ENCODE results near the gene TWIST1.

TWIST1 gene

DNA sequence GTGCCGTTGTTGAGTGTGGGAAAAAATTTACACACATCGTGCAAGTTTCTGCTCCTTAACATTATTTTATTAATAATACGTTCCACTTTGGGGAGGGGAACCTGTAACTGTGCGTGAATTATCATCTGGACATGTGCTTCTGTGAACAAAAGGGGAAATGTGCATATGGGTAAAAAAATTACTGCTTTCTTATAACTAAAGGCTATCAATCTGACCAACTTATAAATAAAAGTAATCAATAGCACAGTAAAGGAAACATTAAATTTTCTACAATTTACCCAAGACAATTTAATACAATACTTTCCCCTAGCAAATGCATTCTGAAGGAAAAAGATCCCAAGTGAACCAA is 4.5 kb downstream of the TWIST1 start:
- no peak for DNase-seq

DNA sequence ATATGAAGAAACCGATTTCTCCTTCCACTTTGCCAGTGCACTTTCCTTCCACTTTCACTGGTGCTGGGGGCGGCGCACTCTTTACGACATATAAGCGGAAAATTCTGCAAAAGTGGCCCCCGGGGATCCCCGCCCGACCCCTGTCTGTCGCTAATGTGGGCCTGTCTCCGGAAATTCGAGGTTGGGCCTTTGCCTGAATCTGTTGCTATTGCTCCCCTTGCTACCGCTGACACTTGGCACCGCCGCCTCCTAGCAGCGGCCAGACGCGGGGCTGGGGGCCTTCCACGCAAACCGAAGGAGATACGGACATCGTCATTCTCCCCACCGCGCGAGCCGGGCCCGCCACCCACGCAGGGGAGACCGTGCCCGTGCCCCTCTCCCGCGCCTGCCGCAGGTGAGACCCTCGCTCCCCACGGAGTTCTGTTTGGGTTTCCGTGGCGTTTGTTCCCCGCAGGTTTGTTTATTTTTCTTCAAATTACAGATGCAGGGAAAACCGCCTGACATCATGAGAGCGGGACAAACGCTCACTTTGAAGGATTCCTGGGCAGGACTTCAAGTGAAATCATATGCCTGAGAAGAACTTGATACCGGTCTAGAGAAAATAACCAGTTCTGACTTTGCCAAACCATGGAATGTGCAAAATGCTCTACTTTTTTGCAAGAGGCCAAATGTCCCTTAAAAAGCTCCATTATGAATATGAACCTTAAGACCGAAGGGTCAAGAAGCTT is 5.0 kb downstream of the TWIST1 start:
- DNase-seq = no peak

DNA sequence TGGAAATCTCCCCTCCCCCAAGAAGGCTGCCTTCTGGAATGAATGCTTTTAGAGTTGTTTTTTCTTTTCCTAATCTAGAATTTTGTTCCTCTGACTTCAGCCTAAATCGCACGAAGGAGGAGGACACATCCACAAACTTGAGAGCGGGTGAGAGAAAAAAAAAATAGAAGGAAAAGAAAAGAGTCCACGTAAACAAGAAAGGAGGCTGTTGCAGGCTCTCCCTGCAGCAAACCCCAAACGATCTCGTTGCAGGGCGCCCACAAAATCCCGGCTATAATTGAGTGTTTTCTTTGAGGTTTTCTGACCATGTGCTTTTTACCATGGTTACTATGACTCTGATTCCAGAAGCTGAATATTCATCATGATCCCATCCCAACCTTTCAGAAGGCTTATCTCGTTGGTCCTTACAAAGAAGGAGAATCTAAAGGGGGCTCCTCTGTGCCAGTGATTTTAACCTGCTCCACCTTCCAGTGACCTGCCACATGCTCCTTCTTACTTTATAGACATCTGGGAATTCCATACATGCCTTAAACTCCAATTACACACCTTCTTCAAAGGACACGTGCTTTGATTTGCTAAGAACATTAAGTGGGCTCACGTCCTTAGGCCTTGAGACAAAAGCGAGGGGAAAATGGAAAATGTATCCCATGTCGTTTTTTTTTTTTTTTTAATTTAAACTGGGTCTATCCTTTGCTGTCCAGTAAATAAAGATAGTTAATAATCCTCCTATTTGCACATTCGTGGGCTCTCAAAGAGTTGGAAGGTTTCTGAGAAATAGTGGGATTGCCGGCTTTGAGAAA is 5.8 kb downstream of the TWIST1 start:
- no peak for DNase-seq

DNA sequence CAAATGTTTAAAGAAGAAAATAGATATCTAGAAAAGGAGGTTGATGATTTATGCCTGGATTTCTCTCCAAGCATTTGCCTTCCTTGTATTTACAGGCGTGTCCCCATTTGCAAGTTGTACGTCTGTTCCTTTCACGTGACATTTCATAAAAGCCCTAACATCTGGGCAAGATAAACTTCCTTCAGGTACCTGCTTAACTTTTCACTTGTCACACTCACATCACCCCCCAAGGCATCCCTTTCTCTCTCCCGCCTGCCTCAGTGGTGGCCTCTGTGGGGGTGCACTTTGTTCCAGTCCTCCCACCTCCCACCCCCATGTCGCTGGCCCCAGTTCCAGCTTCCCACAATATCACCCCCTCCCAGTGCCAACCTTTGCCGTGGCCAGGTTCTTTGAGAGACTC is 6.7 kb downstream of the TWIST1 start:
- no peak for DNase-seq

DNA sequence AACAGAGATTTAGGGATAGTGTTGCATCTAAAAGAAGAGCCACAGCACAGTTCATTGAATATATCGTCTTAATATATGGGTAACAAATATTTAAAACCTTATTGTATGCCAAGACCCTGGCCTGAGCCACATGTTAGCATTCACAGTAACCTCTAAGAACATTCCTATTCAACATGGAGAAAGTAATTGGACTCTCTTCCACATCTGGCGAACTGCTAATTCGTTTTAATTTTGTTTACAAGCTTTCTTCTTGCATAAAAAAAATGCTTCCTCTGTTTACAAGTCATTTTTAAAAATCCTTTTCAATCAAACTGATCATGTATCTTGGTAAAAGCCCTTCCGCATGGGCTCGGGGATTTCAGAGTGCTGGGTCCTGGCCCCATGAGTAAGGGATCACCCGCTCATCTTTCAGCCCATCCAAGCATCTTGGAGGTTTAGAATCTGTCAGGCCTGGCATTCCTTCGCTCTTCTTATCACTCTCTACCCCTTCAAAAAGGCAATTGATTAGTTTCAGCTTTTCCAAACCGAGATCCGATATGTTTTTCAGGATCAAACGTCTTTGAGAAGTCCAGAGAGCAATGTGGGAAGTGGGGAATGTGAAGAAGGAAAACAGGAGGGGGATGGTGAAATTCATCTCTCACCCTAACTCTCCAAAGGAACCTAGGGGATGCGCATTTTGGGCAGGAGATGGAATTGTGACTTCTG is 7.3 kb downstream of the TWIST1 start:
- DNase-seq = no peak

DNA sequence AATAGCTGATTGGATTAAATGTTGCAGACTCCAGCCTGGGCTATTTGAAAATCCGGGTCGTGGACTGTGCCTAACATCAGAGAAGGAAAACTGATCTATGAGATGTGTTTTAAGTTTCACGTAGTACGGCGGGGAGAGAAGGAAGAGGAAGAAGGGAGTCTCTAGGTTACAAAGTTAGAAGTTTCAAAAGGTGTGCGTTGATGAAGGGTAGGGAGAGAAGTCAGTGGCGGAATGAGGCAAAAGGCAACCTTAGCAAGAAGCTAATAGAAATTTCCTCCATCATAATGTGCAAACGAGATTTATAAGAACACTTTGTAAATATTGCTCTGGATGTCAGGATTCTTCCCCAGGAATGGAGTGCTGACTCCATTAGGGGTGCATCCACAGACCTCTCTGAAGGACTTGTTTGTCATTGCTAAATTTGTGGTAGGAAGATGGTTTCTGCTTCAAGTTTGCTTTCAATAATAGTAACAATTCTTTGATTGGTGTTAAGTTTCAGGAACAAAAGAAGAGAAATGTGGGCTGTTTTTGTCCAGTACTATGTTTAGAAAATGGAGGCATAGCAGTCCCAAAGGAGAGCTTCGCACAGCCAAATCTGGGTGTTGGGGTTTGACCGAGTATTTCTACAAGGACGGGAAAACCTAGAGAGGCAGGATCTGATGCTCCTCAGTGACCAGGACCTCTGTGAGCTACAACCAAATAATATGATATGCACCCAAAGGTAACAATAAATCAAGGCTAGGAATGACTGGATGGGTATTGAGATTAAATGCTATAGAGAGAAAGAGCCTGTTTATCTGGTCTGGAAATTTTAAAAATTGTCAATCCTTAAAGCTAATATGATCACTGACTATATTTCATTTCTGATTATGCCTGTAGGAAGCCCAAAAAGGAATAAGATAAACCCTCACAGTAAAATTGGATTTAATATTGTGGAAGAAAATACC is 8.2 kb downstream of the TWIST1 start:
- no peak for DNase-seq

DNA sequence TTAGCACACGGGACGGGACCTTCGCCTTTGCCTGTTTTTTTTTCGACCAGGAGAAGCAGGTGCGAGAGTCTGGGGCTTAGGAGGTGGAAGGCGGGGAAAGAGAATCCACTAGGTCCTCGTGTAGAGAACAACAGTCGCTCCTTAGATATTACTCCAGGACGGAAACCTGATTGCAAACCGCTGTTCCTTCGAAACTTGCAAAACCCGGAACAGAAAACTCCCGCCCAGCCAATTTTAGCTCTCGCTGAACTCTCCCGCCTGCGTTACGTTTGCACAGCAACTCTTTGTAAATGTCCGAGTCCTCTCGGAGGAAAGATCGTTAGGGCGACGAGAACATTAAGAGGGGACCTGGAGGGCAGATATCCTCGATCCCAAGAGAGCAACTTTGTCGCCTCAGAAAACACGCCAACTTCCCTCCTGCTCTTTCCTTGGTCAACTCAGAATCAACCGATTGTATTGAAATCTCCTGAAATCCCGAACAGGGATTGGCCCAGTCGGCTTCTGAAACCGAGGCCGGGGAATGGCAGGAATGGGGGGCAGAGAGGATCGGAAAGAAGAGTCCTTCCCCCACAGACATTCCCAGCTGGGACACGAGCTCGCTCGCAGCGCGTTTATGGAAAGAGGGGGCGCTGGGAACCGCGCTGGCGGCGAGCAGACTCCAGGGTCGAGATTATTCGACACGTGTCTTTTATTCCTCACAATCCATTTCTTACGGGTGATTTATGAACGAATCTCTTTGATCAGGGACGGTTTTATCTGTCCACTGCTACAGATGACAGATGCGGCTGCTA is 9.9 kb downstream of the TWIST1 start:
- DNase-seq = no peak

DNA sequence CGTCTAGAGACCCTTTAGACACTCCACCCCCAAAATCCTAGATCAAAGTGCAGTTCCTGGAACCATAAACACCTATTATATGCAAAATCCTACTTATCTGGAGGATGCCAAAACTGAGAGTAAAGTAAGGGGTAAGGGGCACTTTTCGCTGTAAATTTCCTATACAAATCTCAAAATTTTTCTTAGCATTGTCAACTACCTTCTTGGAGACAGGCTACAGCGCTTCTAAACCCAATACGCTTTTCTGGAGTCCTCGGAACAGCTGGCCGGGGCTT is 10.4 kb downstream of the TWIST1 start:
- DNase-seq = no peak

DNA sequence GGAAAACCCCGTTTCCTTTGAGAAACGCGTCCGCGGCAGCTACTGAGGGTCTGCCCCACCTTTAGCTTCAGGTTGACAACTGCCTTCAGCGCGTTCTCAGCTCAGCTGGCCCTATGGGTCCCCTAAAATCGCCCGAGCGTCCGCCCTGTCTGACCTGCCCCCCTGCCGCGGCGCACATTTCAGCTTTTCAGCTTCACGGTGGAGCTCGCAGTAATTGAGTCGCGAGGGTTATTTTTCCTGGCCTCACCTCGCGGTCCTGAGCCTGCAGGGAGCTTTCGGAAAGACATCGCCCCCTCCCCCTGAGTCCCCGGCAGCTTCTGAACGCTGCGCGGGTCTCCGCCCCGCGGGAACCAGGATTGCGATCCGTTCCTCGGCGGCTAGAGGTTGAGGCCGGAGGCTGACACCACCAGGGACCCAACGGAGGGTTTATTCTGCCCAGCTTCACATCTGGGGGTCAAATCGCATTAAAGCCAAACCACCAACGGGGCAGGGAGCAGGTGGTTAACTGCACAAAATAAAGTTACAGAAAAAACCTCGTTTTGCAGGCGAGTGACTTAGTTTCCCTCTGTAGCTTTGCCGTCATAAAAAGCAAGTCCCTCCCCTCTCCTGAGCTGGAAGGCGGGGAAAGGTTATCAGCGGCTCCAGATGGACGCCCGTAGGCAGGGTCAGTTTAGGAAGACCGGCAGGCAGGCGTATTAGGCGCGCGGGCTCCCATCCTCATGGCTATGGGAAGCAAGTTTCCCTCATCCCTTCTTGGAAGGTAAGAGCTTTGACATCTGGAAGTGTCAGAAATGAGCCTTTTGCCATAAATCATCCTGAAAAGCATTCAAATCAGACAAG is 11.0 kb downstream of the TWIST1 start:
- DNase-seq = no peak

DNA sequence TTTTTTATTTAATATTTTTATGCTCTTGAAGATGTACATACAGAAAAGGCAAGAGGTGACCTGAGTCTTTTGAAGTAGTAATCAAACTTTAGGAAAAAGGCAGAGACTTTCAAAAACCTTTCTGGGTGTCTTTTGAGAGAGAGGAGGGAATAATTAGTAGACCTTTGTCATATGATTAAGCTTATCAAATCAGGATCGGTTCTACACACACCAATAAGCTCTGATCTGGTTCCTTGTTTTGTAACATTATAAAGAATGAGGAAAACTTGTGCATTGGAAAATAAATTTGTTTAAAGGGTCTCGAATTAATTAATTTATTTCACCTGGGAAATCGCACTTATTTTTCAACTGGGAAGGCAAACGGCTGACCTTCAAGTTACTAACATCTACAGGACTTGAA is 11.9 kb downstream of the TWIST1 start:
- DNase-seq = no peak

DNA sequence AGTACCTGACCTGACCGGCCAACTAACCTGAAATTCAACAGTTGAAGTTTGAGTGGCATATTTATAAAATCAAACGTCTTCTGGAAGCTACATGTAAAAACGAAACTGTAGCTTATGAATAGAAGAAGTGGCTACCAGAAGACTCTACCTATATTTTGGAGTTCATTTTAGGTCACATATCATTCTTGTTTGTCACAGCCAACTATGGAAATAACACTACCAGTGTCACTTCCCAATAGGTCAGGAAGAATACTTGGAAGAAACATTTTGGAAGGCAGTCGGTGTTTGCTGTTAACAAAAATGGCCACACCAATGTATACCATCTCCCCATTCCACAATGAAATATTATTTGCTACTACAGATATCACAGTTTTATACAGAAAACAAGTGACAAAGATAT is 12.6 kb downstream of the TWIST1 start:
- DNase-seq = no peak

DNA sequence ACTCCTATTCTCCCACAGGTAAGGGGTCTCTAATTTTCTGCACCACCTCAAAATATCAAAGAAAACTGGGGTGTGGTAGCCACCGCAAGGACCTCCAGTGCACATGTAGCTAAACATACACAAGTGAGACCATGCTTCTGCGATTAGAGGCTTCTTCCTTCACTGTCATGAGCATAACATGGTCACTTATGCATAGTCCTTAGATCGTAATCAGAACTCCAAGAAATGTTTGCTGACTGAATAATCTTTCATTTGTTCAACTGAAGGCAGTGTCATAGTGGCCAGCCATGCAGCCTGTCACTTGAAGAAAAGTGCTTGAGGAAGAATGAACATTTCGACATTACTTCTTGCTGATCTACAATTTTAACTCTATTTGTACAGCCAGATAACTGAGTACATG is 14.6 kb downstream of the TWIST1 start:
- DNase-seq = no peak

DNA sequence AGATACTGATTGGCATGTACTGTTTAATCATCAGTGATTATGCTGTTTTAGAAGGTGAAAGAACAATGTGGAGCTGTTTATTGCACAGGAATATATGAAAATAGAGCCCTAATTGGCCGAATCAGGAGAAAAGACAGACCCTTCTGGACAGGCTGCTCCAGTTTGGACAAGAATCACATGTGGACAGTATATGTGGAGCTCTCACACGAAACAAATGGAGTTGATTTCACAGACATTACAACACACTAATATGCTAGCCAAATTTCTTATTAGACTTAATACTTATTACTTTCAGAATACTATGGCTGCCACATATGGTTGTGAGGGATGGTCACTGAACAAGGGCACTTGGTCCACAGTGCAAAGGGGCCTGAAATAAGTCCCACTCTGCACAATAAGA is 15.5 kb downstream of the TWIST1 start:
- DNase-seq = no peak

DNA sequence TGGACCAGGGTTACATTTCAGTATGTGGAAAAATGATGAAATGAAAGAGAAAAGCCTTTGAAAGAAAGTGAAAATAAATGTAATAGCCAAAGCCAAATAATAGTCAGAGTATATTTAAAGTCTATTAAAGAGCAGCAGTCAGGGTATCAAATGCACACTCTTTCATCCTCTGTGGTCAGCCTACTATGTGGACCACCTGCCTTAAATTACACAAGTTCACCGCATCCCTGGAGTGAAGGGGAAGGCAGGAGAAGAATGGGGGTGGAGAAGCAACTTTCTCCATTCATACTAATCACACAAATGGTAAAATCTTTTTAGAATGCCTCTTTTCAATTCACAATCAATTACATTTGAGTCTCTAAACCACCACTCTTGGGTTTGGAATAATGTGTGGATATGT is 16.0 kb downstream of the TWIST1 start:
- DNase-seq = no peak

DNA sequence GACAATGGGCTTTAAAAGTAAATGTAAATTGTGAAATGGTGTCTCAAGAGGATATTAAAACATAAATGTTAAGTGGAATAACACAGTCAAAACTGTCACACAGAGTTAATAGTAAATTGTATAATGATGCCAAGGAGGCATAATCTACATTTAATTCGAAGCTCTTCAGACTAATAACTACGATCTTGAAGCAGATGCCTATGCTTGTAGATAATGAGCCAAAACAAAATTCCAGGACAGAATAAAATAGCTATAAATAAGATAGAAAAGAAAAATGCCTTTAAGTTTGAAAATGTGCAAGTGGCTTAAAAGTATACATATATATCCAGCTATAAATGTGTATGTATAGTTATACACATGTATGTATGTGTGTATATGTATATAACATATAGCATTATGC is 17.5 kb downstream of the TWIST1 start:
- no peak for DNase-seq

DNA sequence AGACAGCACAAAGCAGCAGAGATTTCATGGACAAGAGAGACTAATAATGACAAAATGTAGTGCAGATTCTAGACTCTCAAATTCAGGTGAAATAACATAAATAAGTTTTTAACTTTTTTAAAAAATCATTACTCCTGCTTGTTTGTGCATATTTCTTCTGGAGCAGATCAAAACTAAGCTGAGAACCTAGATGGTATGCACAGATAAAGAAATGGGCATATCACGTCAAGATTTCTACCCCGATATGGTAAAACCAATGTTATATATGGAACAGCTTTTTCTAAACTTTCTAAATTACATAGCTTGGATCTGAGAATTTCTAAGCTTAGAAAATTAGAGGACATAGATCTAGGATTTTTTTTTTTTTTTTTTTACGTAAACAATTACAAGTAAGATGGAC is 18.2 kb downstream of the TWIST1 start:
- no peak for DNase-seq

DNA sequence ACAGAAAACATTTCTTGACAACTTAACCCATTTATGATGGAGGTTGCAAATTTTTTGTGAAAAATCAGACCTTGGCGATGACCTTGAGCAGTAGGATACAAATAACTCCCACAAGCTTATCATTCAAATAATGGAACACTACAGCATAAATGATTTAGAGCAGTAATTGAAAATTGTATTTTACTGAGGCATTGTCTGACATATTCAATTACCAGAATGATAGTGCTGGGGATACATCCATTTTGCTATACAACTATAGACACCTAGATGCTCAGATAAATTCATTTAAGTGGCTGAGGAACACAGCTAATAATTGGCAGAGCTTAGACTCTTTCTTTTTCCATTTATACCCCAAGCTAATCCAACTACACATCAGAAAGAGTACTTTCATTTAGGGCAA is 18.9 kb downstream of the TWIST1 start:
- DNase-seq = no peak

DNA sequence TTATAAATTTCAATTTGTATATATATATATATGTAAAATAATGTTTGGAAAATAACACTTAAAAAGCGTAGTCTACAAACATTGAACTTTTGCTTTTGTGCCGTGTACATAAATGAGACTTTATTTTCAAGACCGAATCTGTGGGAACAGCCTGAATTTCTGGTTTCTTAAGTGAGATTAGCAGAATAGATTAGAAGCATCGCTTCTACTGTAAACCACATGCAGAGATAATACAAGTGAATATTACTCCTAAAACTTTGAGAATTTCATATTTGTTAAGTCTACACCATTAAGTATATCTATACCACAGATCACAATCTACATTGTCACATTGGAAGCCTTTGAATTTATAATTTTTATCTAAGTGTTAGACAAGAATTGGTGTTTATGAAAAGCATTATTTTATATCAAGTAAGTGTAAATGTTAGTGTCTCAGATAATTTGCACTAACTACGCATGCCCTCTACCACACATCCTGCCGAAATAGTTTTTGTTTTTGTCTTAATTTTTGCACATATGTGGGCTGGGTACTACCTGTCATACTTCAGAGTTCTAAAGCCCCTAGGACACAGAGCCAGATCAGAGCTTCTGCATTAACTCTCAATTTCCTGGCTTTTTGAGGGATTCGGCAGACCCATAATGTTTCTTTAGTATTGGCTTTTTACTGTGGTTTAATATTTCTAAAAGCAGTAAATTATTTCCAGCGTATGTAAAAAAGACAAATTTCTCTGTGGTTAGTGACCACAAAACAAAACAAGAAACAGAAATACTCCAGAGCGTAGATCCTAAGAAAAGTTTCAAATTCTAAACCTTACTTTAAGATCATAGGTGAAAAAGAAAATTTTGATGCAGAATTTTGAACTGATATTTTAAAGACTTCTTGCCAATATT is 20.0 kb downstream of the TWIST1 start:
- no peak for DNase-seq

DNA sequence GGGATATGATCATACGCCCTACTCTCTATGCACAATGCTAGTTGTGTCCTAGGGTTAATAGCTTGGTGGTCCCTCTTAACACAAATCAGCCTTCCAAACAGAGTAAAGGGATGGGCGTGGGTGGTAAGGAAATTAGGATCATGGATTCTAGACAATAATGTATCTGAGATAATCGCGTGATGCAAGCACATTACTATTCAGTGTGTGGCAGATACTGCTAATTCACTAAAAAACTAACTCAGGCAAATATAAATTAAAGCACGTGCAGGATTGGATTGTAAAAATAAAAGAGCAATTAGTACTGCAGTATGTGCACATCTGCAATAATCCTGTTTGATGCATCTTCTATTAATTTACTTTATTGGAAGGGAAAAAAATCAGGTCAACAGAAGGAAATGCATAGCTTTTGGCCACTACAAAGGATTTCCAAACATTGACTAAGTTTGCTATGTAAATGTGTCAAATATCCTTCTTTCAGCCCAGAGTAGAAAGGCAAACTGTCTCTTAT is 22.0 kb downstream of the TWIST1 start:
- DNase-seq = no peak

All from CD4-positive, alpha-beta T cell treated with Interferon gamma for 1 hour (primary cell).